EL (cell line): ENCODE results near the gene INTS14.
A peak's percentile ranks its signal among the peaks of the same experiment; 100 is the strongest.

ENCODE experiments used
- DNase-seq: peaks from one replicate; pipeline ENCODE4 v3.0.0-alpha.2; 2016

The INTS14 gene

GRCh38 chr15:65610871-65611718 is at the start of gene INTS14:
Gene INTS14, minus strand, starts transcription at chr15:65611131. Its CDS starts 3,751 bp downstream, at chr15:65607380.
- DNase-seq: peak; percentile 96

- no peak for DNase-seq
These were observed 48.6 kb upstream of the INTS14 start for GRCh38 chr15:65659502-65660052.

- no peak for DNase-seq
These were observed 44.5 kb upstream of the INTS14 start for GRCh38 chr15:65655457-65655856.

- DNase-seq: peak; percentile 71
These were observed 44.1 kb upstream of the INTS14 start for GRCh38 chr15:65655026-65655425.

- no peak for DNase-seq
These were observed 43.0 kb upstream of the INTS14 start for GRCh38 chr15:65653801-65654521.

- DNase-seq: peak; percentile 47
These were observed 42.4 kb upstream of the INTS14 start for GRCh38 chr15:65653341-65653740.

GRCh38 chr15:65651831-65652749 is 41.2 kb upstream of the INTS14 start:
- no peak for DNase-seq

GRCh38 chr15:65651042-65651322 is 40.1 kb upstream of the INTS14 start:
- DNase-seq: no peak

GRCh38 chr15:65650312-65651041 is 39.5 kb upstream of the INTS14 start:
- DNase-seq: no peak

GRCh38 chr15:65646486-65646885 is 35.6 kb upstream of the INTS14 start:
- peak; percentile 54 for DNase-seq

- DNase-seq: no peak
These were observed 34.5 kb upstream of the INTS14 start for GRCh38 chr15:65645392-65645791.

- DNase-seq: no peak
These were observed 33.4 kb upstream of the INTS14 start for GRCh38 chr15:65644282-65644681.

- no peak for DNase-seq
These were observed 31.7 kb upstream of the INTS14 start for GRCh38 chr15:65642594-65642993.

GRCh38 chr15:65641768-65642475 is 31.0 kb upstream of the INTS14 start:
- no peak for DNase-seq

GRCh38 chr15:65639509-65639908 is 28.6 kb upstream of the INTS14 start:
- DNase-seq: no peak

GRCh38 chr15:65638681-65639089 is 27.8 kb upstream of the INTS14 start:
- peak; percentile 75 for DNase-seq

GRCh38 chr15:65638109-65638508 is 27.2 kb upstream of the INTS14 start:
- DNase-seq: no peak

GRCh38 chr15:65634356-65634755 is 23.4 kb upstream of the INTS14 start:
- DNase-seq: no peak

- DNase-seq: no peak
These were observed 22.8 kb upstream of the INTS14 start for GRCh38 chr15:65633752-65634151.

- no peak for DNase-seq
These were observed 21.9 kb upstream of the INTS14 start for GRCh38 chr15:65632780-65633375.

- DNase-seq: no peak
These were observed 20.6 kb upstream of the INTS14 start for GRCh38 chr15:65631503-65631902.
